Measurements from ENCODE around the gene BTG3.
A peak's percentile ranks its signal among the peaks of the same experiment; 100 is the strongest.

Gene BTG3

GRCh38 chr21:17612023-17612564 lies 607 bp downstream of the BTG3 start:
- DNase-seq (ENCODE audit: low read depth, low spot score), result peak; percentile 43
- Histone ChIP-seq H3K27me3 (ENCODE audit: insufficient read depth, insufficient read length) (peaks cover 8% of the 10 kb centered on the region), H3K36me3 (ENCODE audit: insufficient read depth, insufficient read length, low read length) (peaks cover 38% of the 10 kb centered on the region), H3K9me3 (ENCODE audit: insufficient read depth, low read length) (no peaks in the 10 kb centered on the region), H3K4me3 (ENCODE audit: insufficient read length, low read depth) (peak overlapping the region; percentile 86), H3K9ac (ENCODE audit: insufficient read length, low read depth) (peak overlapping the region; percentile 93), H3K4me1 (ENCODE audit: insufficient read depth, insufficient read length) (no peaks in the 10 kb centered on the region)
- no peak for TF ChIP-seq ZNF274 (IDR thresholded peaks at IDR 0.05; ENCODE audit: low read depth, low read length)
- TF ChIP-seq SUZ12 (IDR thresholded peaks at IDR 0.05; ENCODE audit: extremely low read depth, insufficient read depth, insufficient read length), result no peak
- TF ChIP-seq YY1 (IDR thresholded peaks at IDR 0.05; ENCODE audit: insufficient read depth, insufficient read length), result no peak

GRCh38 chr21:17611414-17612022 lies 1.2 kb downstream of the BTG3 start:
- Histone ChIP-seq H3K36me3 (ENCODE audit: insufficient read depth, insufficient read length, low read length) (peaks cover 44% of the 10 kb centered on the region), H3K9ac (ENCODE audit: insufficient read length, low read depth) (peak overlapping the region; percentile 93), H3K27me3 (ENCODE audit: insufficient read depth, insufficient read length) (peaks cover 8% of the 10 kb centered on the region), H3K9me3 (ENCODE audit: insufficient read depth, low read length) (no peaks in the 10 kb centered on the region), H3K4me1 (ENCODE audit: insufficient read depth, insufficient read length) (no peaks in the 10 kb centered on the region), H3K4me3 (ENCODE audit: insufficient read length, low read depth) (peak overlapping the region; percentile 86)
- peak; percentile 59 for DNase-seq (ENCODE audit: low read depth, low spot score)
- TF ChIP-seq SUZ12 (IDR thresholded peaks at IDR 0.05; ENCODE audit: extremely low read depth, insufficient read depth, insufficient read length) (no peak), YY1 (IDR thresholded peaks at IDR 0.05; ENCODE audit: insufficient read depth, insufficient read length) (no peak), ZNF274 (IDR thresholded peaks at IDR 0.05; ENCODE audit: low read depth, low read length) (no peak)

- no peak for DNase-seq (ENCODE audit: low read depth, low spot score)
- Histone ChIP-seq H3K4me1 (ENCODE audit: insufficient read depth, insufficient read length) (no peaks in the 10 kb centered on the region), H3K27me3 (ENCODE audit: insufficient read depth, insufficient read length) (peaks cover 8% of the 10 kb centered on the region), H3K4me3 (ENCODE audit: insufficient read length, low read depth) (peak overlapping the region; percentile 86), H3K9me3 (ENCODE audit: insufficient read depth, low read length) (no peaks in the 10 kb centered on the region), H3K9ac (ENCODE audit: insufficient read length, low read depth) (peak overlapping the region; percentile 93), H3K36me3 (ENCODE audit: insufficient read depth, insufficient read length, low read length) (peaks cover 50% of the 10 kb centered on the region)
- TF ChIP-seq ZNF274 (IDR thresholded peaks at IDR 0.05; ENCODE audit: low read depth, low read length), result no peak
- TF ChIP-seq YY1 (IDR thresholded peaks at IDR 0.05; ENCODE audit: insufficient read depth, insufficient read length), result no peak
- no peak for TF ChIP-seq SUZ12 (IDR thresholded peaks at IDR 0.05; ENCODE audit: extremely low read depth, insufficient read depth, insufficient read length)
Observed at GRCh38 chr21:17610911-17611310, 1.8 kb downstream of the BTG3 start.

- Histone ChIP-seq H3K27me3 (ENCODE audit: insufficient read depth, insufficient read length) (peaks cover 8% of the 10 kb centered on the region), H3K9me3 (ENCODE audit: insufficient read depth, low read length) (no peaks in the 10 kb centered on the region), H3K4me1 (ENCODE audit: insufficient read depth, insufficient read length) (no peaks in the 10 kb centered on the region), H3K9ac (ENCODE audit: insufficient read length, low read depth) (no peak overlapping the region), H3K36me3 (ENCODE audit: insufficient read depth, insufficient read length, low read length) (peaks cover 62% of the 10 kb centered on the region), H3K4me3 (ENCODE audit: insufficient read length, low read depth) (no peak overlapping the region)
- TF ChIP-seq SUZ12 (IDR thresholded peaks at IDR 0.05; ENCODE audit: extremely low read depth, insufficient read depth, insufficient read length) (no peak), YY1 (IDR thresholded peaks at IDR 0.05; ENCODE audit: insufficient read depth, insufficient read length) (no peak), ZNF274 (IDR thresholded peaks at IDR 0.05; ENCODE audit: low read depth, low read length) (no peak)
- no peak for DNase-seq (ENCODE audit: low read depth, low spot score)
Observed at GRCh38 chr21:17609681-17610080, 3.0 kb downstream of the BTG3 start.

GRCh38 chr21:17607684-17608083 lies 5.0 kb downstream of the BTG3 start:
- no peaks in the 10 kb centered on the region for H3K9me3 ChIP-seq (ENCODE audit: insufficient read depth, low read length)
- H3K4me1 ChIP-seq (ENCODE audit: insufficient read depth, insufficient read length), result no peaks in the 10 kb centered on the region
- DNase-seq (ENCODE audit: low read depth, low spot score), result no peak
- peaks cover 82% of the 10 kb centered on the region for H3K36me3 ChIP-seq (ENCODE audit: insufficient read depth, insufficient read length, low read length)
- H3K9ac ChIP-seq (ENCODE audit: insufficient read length, low read depth), result no peak overlapping the region
- no peak overlapping the region for H3K4me3 ChIP-seq (ENCODE audit: insufficient read length, low read depth)
- H3K27me3 ChIP-seq (ENCODE audit: insufficient read depth, insufficient read length), result no peaks in the 10 kb centered on the region
- no peak for TF ChIP-seq ZNF274 (IDR thresholded peaks at IDR 0.05; ENCODE audit: low read depth, low read length)
- no peak for TF ChIP-seq SUZ12 (IDR thresholded peaks at IDR 0.05; ENCODE audit: extremely low read depth, insufficient read depth, insufficient read length)

GRCh38 chr21:17602874-17603273 lies 9.8 kb downstream of the BTG3 start:
- TF ChIP-seq SUZ12 (IDR thresholded peaks at IDR 0.05; ENCODE audit: extremely low read depth, insufficient read depth, insufficient read length), result no peak
- TF ChIP-seq YY1 (IDR thresholded peaks at IDR 0.05; ENCODE audit: insufficient read depth, insufficient read length), result no peak
- TF ChIP-seq ZNF274 (IDR thresholded peaks at IDR 0.05; ENCODE audit: low read depth, low read length), result no peak
- H3K27me3 ChIP-seq (ENCODE audit: insufficient read depth, insufficient read length), result no peaks in the 10 kb centered on the region
- no peaks in the 10 kb centered on the region for H3K4me1 ChIP-seq (ENCODE audit: insufficient read depth, insufficient read length)
- no peak overlapping the region for H3K9ac ChIP-seq (ENCODE audit: insufficient read length, low read depth)
- H3K36me3 ChIP-seq (ENCODE audit: insufficient read depth, insufficient read length, low read length), result peaks cover 99% of the 10 kb centered on the region
- no peak overlapping the region for H3K4me3 ChIP-seq (ENCODE audit: insufficient read length, low read depth)
- H3K9me3 ChIP-seq (ENCODE audit: insufficient read depth, low read length), result no peaks in the 10 kb centered on the region
- DNase-seq (ENCODE audit: low read depth, low spot score), result no peak

- Histone ChIP-seq H3K27me3 (ENCODE audit: insufficient read depth, insufficient read length) (no peaks in the 10 kb centered on the region), H3K4me1 (ENCODE audit: insufficient read depth, insufficient read length) (no peaks in the 10 kb centered on the region), H3K9ac (ENCODE audit: insufficient read length, low read depth) (no peak overlapping the region), H3K4me3 (ENCODE audit: insufficient read length, low read depth) (no peak overlapping the region), H3K9me3 (ENCODE audit: insufficient read depth, low read length) (no peaks in the 10 kb centered on the region), H3K36me3 (ENCODE audit: insufficient read depth, insufficient read length, low read length) (peaks cover 98% of the 10 kb centered on the region)
- TF ChIP-seq YY1 (IDR thresholded peaks at IDR 0.05; ENCODE audit: insufficient read depth, insufficient read length), result no peak
- TF ChIP-seq ZNF274 (IDR thresholded peaks at IDR 0.05; ENCODE audit: low read depth, low read length), result no peak
- no peak for TF ChIP-seq SUZ12 (IDR thresholded peaks at IDR 0.05; ENCODE audit: extremely low read depth, insufficient read depth, insufficient read length)
- DNase-seq (ENCODE audit: low read depth, low spot score), result no peak
Observed at GRCh38 chr21:17598437-17598836, 14.3 kb downstream of the BTG3 start.
